GM12878 (cell line): Measurements from ENCODE around the gene C22orf31. TPM values are rescaled to one million over a fixed set of nuclear protein-coding genes. Genes with fewer than 3 reads are reported as not detected.

Source experiments
- ATAC-seq: fragments of 200-7000 bp; cut with Tn5 transposase; 3 replicates; pipeline ENCODE4 v1.9.1; 2020; ENCODE audit warnings: mild to moderate bottlenecking, moderate library complexity
- BruUV-seq: library from RNA; stranded (reverse); fragments of 400-500 nt; replicated peaks from 2 replicates; lab custom pipeline; 2021; lab: Mats Ljungman, UMichigan
- CTCF ChIA-PET: fragments of 300-600 bp; sonication (Branson Sonifier 250); formaldehyde crosslinking; extraction: SDS; loops from one replicate; lab custom pipeline; 2021; ENCODE audit warnings: inconsistent platforms; lab: Yijun Ruan, JAX
- POLR2A ChIA-PET: fragments of 350-600 bp; formaldehyde crosslinking; extraction: SDS; loops from one replicate; lab custom pipeline; 2021; ENCODE audit warnings: inconsistent platforms; lab: Charles Lee
- RAD21 ChIA-PET: fragments of 300-600 bp; sonication (Branson Sonifier 250); formaldehyde crosslinking; loops from one replicate; lab custom pipeline; 2023; ENCODE audit warnings: antibody characterized with exemption; ENCODE audit not compliant: unreplicated experiment; lab: Charles Lee
- SMC1A ChIA-PET: fragments of 300-600 bp; sonication (Branson Sonifier 250); formaldehyde crosslinking; loops from one replicate; lab custom pipeline; 2023; ENCODE audit not compliant: unreplicated experiment, uncharacterized antibody; lab: Charles Lee
- DNase-seq: peaks from one replicate; pipeline ENCODE4 v3.0.0-alpha.2; 2011; ENCODE audit warnings: low read depth, low spot score
- FAIRE-seq: peaks from 3 replicates; lab custom pipeline; 2011; peaks lifted over from hg19 to GRCh38; lab: Jason Lieb, UNC
- H2AFZ ChIP-seq: 2 replicates; pipeline ENCODE4 v1.6.0; 2011; ENCODE audit warnings: low read depth, low read length, control low read depth; ENCODE audit not compliant: control insufficient read depth
- H3K27ac ChIP-seq: 2 replicates; pipeline ENCODE4 v1.5.1; 2011; ENCODE audit warnings: control low read depth; ENCODE audit not compliant: control insufficient read depth, insufficient read depth
- H3K27me3 ChIP-seq, 2 experiments: replicated peaks in 1 of 2; 2 replicates each; pipeline versions ENCODE4 v1.6.0 to v1.6.1; 2011; ENCODE audit warnings: low read length in 1 of 2; ENCODE audit not compliant: control insufficient read depth in 2 of 2, insufficient read depth in 2 of 2
- H3K36me3 ChIP-seq, 2 experiments: 2 replicates each; pipeline ENCODE4 v1.5.1; 2011; ENCODE audit warnings: low read length in 1 of 2; ENCODE audit not compliant: control insufficient read depth in 2 of 2, insufficient read depth in 2 of 2
- H3K4me1 ChIP-seq: 2 replicates; pipeline ENCODE4 v1.6.1; 2011; ENCODE audit warnings: mild to moderate bottlenecking, low read length, moderate library complexity, mixed read lengths; ENCODE audit not compliant: control insufficient read depth, insufficient read depth
- H3K4me2 ChIP-seq: 2 replicates; pipeline ENCODE4 v1.6.0; 2011; ENCODE audit warnings: control low read depth; ENCODE audit not compliant: control insufficient read depth, insufficient read depth
- H3K4me3 ChIP-seq: fragments of 200-600 bp; sonication (generic); 2 replicates; pipeline ENCODE4 v1.5.1; 2016
- H3K79me2 ChIP-seq: 2 replicates; pipeline ENCODE4 v1.6.0; 2011; ENCODE audit warnings: low read length; ENCODE audit not compliant: control insufficient read depth, insufficient read depth
- H3K9ac ChIP-seq: 2 replicates; pipeline ENCODE4 v1.8.0; 2011; ENCODE audit warnings: low read length, control low read depth, mixed read lengths; ENCODE audit not compliant: control insufficient read depth, insufficient read depth
- H3K9me3 ChIP-seq: replicated peaks from 3 replicates; pipeline ENCODE4 v1.5.1; 2011; ENCODE audit warnings: mild to moderate bottlenecking, low read length; ENCODE audit not compliant: control insufficient read depth, insufficient read depth
- H4K20me1 ChIP-seq: 2 replicates; pipeline ENCODE4 v1.6.0; 2011; ENCODE audit not compliant: control insufficient read depth, insufficient read depth
- ATF7 ChIP-seq: fragments of 450-650 bp; IDR thresholded peaks from 2 replicates; pipeline ENCODE4 v1.6.1; 2016; ENCODE audit warnings: low read depth, mild to moderate bottlenecking
- ESRRA ChIP-seq: IDR thresholded peaks from 2 replicates; pipeline ENCODE4 v1.6.1; 2012; ENCODE audit warnings: mild to moderate bottlenecking, low read length, improper control_type of control experiment
- GATAD2B ChIP-seq: fragments of 450-650 bp; conservative IDR thresholded peaks from 2 replicates; pipeline ENCODE4 v1.6.1; 2017; ENCODE audit warnings: low read depth, mild to moderate bottlenecking, moderate library complexity
- MYC ChIP-seq: IDR thresholded peaks from 2 replicates; pipeline ENCODE4 v1.6.1; 2011; ENCODE audit warnings: mild to moderate bottlenecking, low read length, moderate library complexity, inconsistent platforms; ENCODE audit not compliant: insufficient read depth, insufficient replicate concordance, insufficient read length, severe bottlenecking
- RB1 ChIP-seq: fragments of 450-650 bp; formaldehyde crosslinking; IDR thresholded peaks from 2 replicates; pipeline ENCODE4 v1.6.1; 2017; ENCODE audit warnings: mild to moderate bottlenecking, borderline replicate concordance
- SREBF2 ChIP-seq: IDR thresholded peaks from 2 replicates; pipeline ENCODE4 v1.6.1; 2012; ENCODE audit warnings: mild to moderate bottlenecking, low read length
- TCF12 ChIP-seq: IDR thresholded peaks from 2 replicates; pipeline ENCODE4 v1.6.1; 2011; ENCODE audit warnings: low read depth, mild to moderate bottlenecking, low read length
- ZNF24 ChIP-seq: fragments of 450-650 bp; IDR thresholded peaks from 2 replicates; pipeline ENCODE4 v1.6.1; 2017; ENCODE audit warnings: antibody characterized with exemption, mild to moderate bottlenecking
- WGBS: methylation state at CpG from one replicate; pipeline ENCODE4 v1.1.6; 2016; ENCODE audit warnings: low lambda C conversion rate; ENCODE audit not compliant: insufficient replicate concordance, insufficient coverage; ENCODE audit errors: missing lambda C conversion rate; 5-methylcytosine and 5-hydroxymethylcytosine counted together
- in situ Hi-C: fragments of 300-500 bp; cut with MboI; formaldehyde crosslinking; loops from 9 replicates; pipeline ENCODE4 v1.14.3; 2018; ENCODE audit warnings: mixed read lengths
- intact Hi-C: fragments of 100-400 bp; cut with micrococcal nuclease; formaldehyde crosslinking; loops from one replicate; pipeline ENCODE4 v1.14.2; 2022; ENCODE audit not compliant: unreplicated experiment
- polyA plus RNA-seq, 11 experiments: library from polyadenylated mRNA; depleted of rRNA in 4 of 11; unstranded in 6 of 11; stranded (reverse) in 5 of 11; fragments of >200 nt; fragmentation: Nextera tagmentation in 4 of 11; fragmentation: Illumina TruSeq in 1 of 11; extraction: Ambion mirVana in 4 of 11; extraction: Trizol in 1 of 11; gene quantifications; 1 replicate in 1 of 11; 2 replicates in 10 of 11; pipeline versions ENCODE4 v1.2.1 to v1.2.3, GENCODE V29; 2011 to 2016; ENCODE audit warnings: inconsistent platforms in 2 of 11, missing spikeins in 2 of 11, low read depth in 1 of 11
- total RNA-seq, 4 experiments: library from RNA; depleted of rRNA in 3 of 4; stranded (reverse); fragments of >200 nt in 3 of 4; fragmentation: Illumina TruSeq in 1 of 4; extraction: Trizol in 1 of 4; gene quantifications; 2 replicates each; pipeline versions ENCODE4 v1.2.1 to v1.2.3, GENCODE V29; 2013 to 2021

C22orf31 gene
- total and polyA plus RNA-seq, 10 of the 15 experiments (the other 5 are each of a cell fraction or from before 2014, with no cell fraction given), result not detected

- WGBS, result 43% methylated on average over 13 of the region's 13 CpGs
- Histone ChIP-seq H3K4me3 (no peak overlapping the region), H3K36me3 (no peaks in the 10 kb centered on the region), H3K4me2 (no peak overlapping the region), H3K9me3 (no peaks in the 10 kb centered on the region), H4K20me1 (no peaks in the 10 kb centered on the region), H2AFZ (no peak overlapping the region), H3K9ac (no peak overlapping the region), H3K4me1 (no peaks in the 10 kb centered on the region), H3K79me2 (no peaks in the 10 kb centered on the region), H3K27me3 (no peaks in the 10 kb centered on the region), H3K27ac (no peak overlapping the region)
- RAD21 ChIA-PET, result interaction anchor here (0.5 to 0.9 kb wide), 2 partner anchors 14 to 183 kb away, joined by 4 to 5 read pairs; no protein-coding TSS in a partner anchor
- TF ChIP-seq GATAD2B (no peak), SREBF2 (no peak), MYC (no peak), TCF12 (no peak), ATF7 (no peak), ESRRA (no peak), ZNF24 (no peak), RB1 (no peak)
- ATAC-seq, result no peak
- CTCF ChIA-PET, result interaction anchor here (0.5 kb wide), 1 partner anchor 34 kb away, joined by 3 read pairs; no protein-coding TSS in a partner anchor
- in situ Hi-C loops, result no loop called here
- FAIRE-seq, result no peak
- SMC1A ChIA-PET, result interaction anchor here (0.5 to 1.7 kb wide), 6 partner anchors 10 to 871 kb away, joined by 3 to 6 read pairs (median 4); no protein-coding TSS in a partner anchor
- no TSS peak for BruUV-seq
- no peak for DNase-seq
- POLR2A ChIA-PET, result no interaction called here
- intact Hi-C loops, result no loop called here
These were observed 35.4 kb upstream of the C22orf31 start for GRCh38 chr22:29096736-29097669.
